ENCODE measurements around the gene NUP188.

The NUP188 gene

DNA sequence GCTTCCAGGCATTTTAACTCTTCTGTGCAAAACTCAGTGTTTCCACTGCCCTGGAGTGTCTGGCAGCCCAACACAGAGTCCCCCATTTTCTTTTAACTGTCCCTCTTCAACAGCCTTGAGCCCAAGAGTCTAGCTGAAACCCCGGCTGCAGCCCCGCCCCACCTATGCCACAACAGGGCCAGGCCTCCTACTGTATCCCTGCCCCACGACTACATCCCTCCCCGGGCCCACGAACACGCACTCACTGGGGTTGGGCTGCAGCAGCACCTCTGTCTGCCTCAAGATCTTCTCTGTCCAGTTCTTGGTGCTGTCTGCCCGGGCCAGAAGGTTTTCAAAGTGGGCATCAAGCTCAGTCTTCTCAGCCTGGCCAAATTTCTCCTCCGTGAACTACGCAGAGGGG lies 74.5 kb downstream of the NUP188 start:
- Histone ChIP-seq H3K36me3 (ENCODE audit: control insufficient read depth, insufficient read depth, low read length) (peaks cover 8% of the 10 kb centered on the region), H3K4me1 (ENCODE audit: control insufficient read depth, insufficient read depth, low read length) (peaks cover 23% of the 10 kb centered on the region; the same call in 1 of the 2 replicates), H3K9me3 (ENCODE audit: control insufficient read depth, insufficient read depth, low read depth, low read length) (no peaks in the 10 kb centered on the region), H3K27ac (ENCODE audit: low read depth, low read length) (0 out of 2 replicates have a peak overlapping the region, but pooled peaks have one; percentile 18), H3K9ac (ENCODE audit: low read length) (no peak overlapping the region), H3K4me3 (ENCODE audit: low read depth, low read length) (no peak overlapping the region), H3K27me3 (ENCODE audit: control insufficient read depth, insufficient read depth, low read length) (no peaks in the 10 kb centered on the region)

DNA sequence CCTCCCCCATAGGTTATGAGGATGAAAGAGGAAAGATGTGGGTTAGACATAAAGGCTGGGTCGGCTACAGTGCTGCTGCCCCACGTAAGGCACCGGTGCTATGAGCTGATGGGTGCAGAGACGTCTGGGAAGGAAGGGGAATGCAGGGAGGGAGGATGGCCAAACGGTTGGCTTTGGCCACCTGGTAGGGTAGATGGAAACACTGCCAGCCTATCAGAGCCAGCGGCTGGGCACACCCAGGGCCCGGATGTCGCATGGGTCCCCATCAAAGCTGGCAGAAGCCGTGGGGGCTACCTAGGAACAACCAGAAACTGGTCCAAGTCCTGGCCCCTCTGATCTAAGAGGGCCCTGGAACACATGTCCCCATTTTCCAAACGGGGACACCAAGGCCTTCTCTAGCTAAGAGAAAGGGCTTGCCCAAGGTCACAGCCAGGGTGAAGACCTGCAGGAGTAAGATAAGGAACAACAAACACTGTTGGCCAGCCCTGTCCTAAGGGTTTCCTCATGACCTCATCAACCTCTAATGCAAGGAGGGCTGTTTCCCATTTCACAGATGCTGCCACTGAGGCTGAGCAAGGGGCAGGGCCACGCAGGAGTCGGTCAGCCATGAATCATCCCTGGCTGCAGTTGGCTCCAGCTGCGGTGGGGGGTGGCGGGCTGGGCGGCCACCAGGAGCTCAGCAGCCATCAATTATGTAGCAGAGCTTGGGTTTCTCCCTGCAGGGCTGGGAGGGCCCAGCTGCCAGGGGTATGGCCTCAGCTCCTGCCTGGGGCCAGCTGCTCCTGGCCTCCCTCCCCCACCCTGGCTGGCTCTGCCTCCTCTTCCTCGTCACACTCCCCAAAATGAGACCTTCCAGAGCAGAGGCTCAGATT lies 75.8 kb downstream of the NUP188 start:
- Histone ChIP-seq H3K27ac (ENCODE audit: low read depth, low read length) (no peak overlapping the region), H3K36me3 (ENCODE audit: control insufficient read depth, insufficient read depth, low read length) (peaks cover 8% of the 10 kb centered on the region), H3K9ac (ENCODE audit: low read length) (no peak overlapping the region), H3K27me3 (ENCODE audit: control insufficient read depth, insufficient read depth, low read length) (no peaks in the 10 kb centered on the region), H3K4me1 (ENCODE audit: control insufficient read depth, insufficient read depth, low read length) (peaks cover 29% of the 10 kb centered on the region; the same call in 1 of the 2 replicates), H3K9me3 (ENCODE audit: control insufficient read depth, insufficient read depth, low read depth, low read length) (no peaks in the 10 kb centered on the region), H3K4me3 (ENCODE audit: low read depth, low read length) (no peak overlapping the region; the same call in 1 of the 2 replicates)

DNA sequence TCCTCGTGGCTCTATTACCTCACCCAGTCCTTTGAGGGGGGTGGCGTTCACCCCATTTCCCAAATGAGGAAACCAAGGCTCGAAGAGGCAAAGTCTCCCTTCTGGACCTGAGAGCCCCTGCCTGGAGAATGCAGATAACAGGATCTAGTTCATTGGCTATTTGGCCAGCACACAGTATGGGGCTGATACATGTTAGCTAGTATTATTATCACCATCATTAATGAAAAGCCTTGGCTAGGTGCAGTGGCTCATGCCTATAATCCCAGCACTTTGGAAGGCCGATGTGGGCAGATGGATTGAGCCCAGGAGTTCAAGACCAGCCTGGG lies 76.4 kb downstream of the NUP188 start:
- no peaks in the 10 kb centered on the region for H3K27me3 ChIP-seq (ENCODE audit: control insufficient read depth, insufficient read depth, low read length)
- H3K9me3 ChIP-seq (ENCODE audit: control insufficient read depth, insufficient read depth, low read depth, low read length) = no peaks in the 10 kb centered on the region
- no peak overlapping the region for H3K27ac ChIP-seq (ENCODE audit: low read depth, low read length)
- no peak overlapping the region; the same call in 1 of the 2 replicates for H3K4me3 ChIP-seq (ENCODE audit: low read depth, low read length)
- H3K4me1 ChIP-seq (ENCODE audit: control insufficient read depth, insufficient read depth, low read length) = peaks cover 29% of the 10 kb centered on the region; the same call in 1 of the 2 replicates
- H3K9ac ChIP-seq (ENCODE audit: low read length) = no peak overlapping the region
- H3K36me3 ChIP-seq (ENCODE audit: control insufficient read depth, insufficient read depth, low read length) = peaks cover 6% of the 10 kb centered on the region

DNA sequence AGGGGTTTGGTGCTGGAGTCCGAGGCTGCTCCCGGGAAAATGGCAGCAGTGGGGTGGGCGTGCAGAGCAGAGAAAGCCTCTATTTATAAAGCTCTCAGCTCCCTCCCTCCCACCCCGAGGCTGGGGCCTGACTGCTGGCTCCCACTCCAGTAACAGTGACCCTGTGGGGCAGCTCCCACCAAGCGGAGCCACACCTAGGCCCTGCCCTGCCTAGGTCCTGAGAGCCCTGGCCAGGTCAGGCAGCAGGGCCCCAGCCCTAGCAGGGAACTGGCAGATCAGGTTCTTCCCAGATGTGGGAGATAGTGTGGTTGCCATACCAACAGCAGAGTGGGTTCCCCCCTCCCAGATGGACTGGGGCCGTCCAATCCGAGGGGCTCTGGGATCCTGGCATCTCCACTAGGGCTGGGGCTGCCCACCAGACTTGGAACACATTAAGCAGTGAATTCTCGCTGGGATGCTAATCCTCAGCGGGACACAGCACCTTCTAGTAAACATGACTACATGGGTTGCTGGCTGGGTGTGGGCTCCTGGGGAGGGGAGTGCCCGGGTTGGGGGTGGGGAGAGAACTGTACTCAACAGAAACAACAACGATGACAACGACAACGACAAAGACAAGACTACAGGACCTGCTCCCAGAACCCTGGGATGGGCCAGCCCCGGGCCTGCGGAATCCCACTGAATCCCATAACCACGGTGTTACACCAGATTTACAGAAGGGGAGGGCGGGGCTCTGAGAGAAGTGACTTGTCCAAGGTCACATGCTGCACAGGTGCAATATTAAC lies 79.1 kb downstream of the NUP188 start:
- Histone ChIP-seq H3K4me1 (ENCODE audit: control insufficient read depth, insufficient read depth, low read length) (peaks cover 34% of the 10 kb centered on the region), H3K9ac (ENCODE audit: low read length) (peak overlapping the region; percentile 77), H3K36me3 (ENCODE audit: control insufficient read depth, insufficient read depth, low read length) (no peaks in the 10 kb centered on the region), H3K4me3 (ENCODE audit: low read depth, low read length) (peak overlapping the region; percentile 84), H3K27ac (ENCODE audit: low read depth, low read length) (no peak overlapping the region), H3K9me3 (ENCODE audit: control insufficient read depth, insufficient read depth, low read depth, low read length) (no peaks in the 10 kb centered on the region), H3K27me3 (ENCODE audit: control insufficient read depth, insufficient read depth, low read length) (no peaks in the 10 kb centered on the region)

DNA sequence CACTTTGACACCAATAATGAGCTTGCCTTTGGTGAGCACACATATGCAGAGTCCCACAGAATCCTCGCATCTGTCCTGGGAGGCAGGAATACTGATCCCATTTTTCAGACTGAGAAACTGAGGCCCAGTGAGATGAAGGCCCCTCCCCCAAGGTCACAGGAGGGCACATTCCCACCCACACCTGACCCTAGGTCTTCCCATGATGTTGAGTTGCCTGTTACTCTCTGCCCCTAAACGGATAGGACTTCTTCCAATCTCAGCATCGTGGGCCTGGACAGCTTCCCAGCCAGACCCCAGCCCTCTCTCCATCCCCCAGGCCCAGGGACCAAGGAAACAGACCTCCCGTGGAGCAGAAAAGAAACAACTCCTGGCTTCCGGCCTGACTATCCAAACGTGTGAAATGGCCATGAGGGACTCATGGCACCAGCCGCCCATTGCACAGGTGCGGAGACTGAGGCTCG lies 79.8 kb downstream of the NUP188 start:
- H3K4me1 ChIP-seq (ENCODE audit: control insufficient read depth, insufficient read depth, low read length) = peaks cover 34% of the 10 kb centered on the region
- H3K4me3 ChIP-seq (ENCODE audit: low read depth, low read length) = peak overlapping the region; percentile 84
- H3K27ac ChIP-seq (ENCODE audit: low read depth, low read length) = no peak overlapping the region; the same call in 1 of the 2 replicates
- no peaks in the 10 kb centered on the region for H3K9me3 ChIP-seq (ENCODE audit: control insufficient read depth, insufficient read depth, low read depth, low read length)
- H3K36me3 ChIP-seq (ENCODE audit: control insufficient read depth, insufficient read depth, low read length) = no peaks in the 10 kb centered on the region
- H3K27me3 ChIP-seq (ENCODE audit: control insufficient read depth, insufficient read depth, low read length) = no peaks in the 10 kb centered on the region
- H3K9ac ChIP-seq (ENCODE audit: low read length) = peak overlapping the region; percentile 77

DNA sequence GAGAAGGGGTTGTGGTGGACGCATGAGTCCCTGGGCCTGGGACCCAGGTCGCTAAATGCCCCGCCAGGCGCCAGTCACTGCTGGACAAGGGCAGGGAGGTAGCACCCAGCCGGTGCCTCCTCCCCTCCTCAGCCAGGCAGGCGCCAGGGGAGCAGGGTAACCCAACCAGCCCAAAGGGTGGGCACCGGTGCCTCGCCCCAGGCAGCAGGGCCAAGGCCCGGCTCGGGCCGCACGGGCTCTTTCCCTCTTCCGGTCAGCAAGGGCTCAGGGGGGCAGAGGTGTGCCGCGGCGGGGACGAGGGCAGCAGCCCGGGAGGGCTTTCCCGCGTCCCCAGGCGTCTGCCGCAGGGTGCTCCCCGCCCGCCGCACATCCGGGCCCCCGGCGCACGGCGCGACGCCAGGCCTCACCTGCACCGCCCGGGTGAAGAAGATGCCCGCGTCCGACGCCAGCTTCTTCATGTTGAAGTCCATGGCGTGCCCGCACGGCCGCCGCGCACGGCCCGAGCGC lies 80.2 kb downstream of the NUP188 start:
- Histone ChIP-seq H3K27ac (ENCODE audit: low read depth, low read length) (no peak overlapping the region; the same call in 1 of the 2 replicates), H3K27me3 (ENCODE audit: control insufficient read depth, insufficient read depth, low read length) (no peaks in the 10 kb centered on the region), H3K9ac (ENCODE audit: low read length) (peak overlapping the region; percentile 77), H3K4me1 (ENCODE audit: control insufficient read depth, insufficient read depth, low read length) (peaks cover 31% of the 10 kb centered on the region), H3K36me3 (ENCODE audit: control insufficient read depth, insufficient read depth, low read length) (no peaks in the 10 kb centered on the region), H3K9me3 (ENCODE audit: control insufficient read depth, insufficient read depth, low read depth, low read length) (no peaks in the 10 kb centered on the region), H3K4me3 (ENCODE audit: low read depth, low read length) (peak overlapping the region; percentile 84)

DNA sequence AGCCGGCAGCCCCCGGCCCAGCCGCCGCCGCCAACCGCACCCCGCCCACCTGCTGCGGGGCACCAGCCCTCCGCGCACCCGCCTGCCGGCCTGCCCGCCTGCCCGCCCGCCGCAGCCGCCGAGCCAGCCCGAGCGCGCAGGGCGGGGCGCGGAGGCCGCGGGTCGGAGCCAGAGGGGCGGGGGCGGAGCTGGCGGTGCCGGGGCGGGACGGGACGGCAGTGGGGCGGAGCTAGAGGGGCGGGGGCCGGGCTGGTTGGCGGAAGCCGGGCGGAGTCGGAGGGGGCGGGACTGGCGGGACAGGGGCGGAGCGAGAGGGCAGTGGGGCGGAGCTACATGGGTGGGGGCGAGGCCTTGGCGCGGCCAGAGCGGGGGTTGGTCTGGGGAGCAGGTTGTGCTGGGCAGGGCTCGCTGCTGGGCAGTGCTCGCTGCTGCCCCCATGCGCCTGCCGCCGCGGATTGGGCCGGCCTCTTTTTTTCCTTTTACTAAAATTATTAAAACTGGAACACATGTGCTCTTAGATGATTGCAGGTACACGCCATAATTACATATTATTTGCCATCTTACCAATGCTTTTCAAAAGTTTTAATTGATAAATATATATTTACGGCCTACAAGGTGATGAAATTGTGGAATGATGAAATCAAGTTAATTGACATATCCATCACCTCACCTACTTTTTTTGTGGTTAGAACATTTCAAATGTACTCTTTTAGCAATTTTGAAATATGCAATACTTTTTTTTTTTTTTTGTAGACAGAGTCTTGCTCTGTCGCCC lies 80.9 kb downstream of the NUP188 start, which contains the start of gene SH3GLB2:
Gene SH3GLB2, minus strand, starts transcription at position 140 of the 775 bp plus-strand sequence. CDS start 177 bp downstream, outside the sequence.
- H3K4me1 ChIP-seq (ENCODE audit: control insufficient read depth, insufficient read depth, low read length) = peaks cover 24% of the 10 kb centered on the region
- H3K4me3 ChIP-seq (ENCODE audit: low read depth, low read length) = peak within 1 kb of the TSS; percentile 84
- no peaks in the 10 kb centered on the region for H3K27me3 ChIP-seq (ENCODE audit: control insufficient read depth, insufficient read depth, low read length)
- H3K36me3 ChIP-seq (ENCODE audit: control insufficient read depth, insufficient read depth, low read length) = no peaks in the 10 kb centered on the region
- H3K27ac ChIP-seq (ENCODE audit: low read depth, low read length) = no peak within 1 kb of the TSS; the same call in 1 of the 2 replicates
- no peaks in the 10 kb centered on the region for H3K9me3 ChIP-seq (ENCODE audit: control insufficient read depth, insufficient read depth, low read depth, low read length)
- peak within 1 kb of the TSS; percentile 77 for H3K9ac ChIP-seq (ENCODE audit: low read length)

DNA sequence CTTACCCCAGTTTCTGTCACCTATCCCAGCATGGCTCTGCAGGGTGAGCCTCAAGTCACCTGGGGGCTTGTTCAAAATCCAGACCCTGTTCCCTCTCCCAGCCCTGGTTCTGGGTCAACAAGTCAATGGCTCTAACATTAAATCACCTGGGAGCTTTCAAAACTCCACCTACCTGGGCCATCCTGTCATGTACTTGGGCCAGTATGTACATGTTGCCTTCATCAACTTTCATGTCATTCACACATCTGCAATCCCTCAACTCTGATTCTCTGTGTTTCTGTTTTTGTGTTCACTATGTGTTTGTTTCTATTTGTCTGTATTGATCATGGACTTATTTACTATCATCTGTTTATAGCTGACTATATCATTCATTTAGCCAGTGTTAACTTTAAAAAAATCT lies 82.7 kb downstream of the NUP188 start:
- H3K4me3 ChIP-seq (ENCODE audit: low read depth, low read length) = no peak overlapping the region
- no peaks in the 10 kb centered on the region for H3K9me3 ChIP-seq (ENCODE audit: control insufficient read depth, insufficient read depth, low read depth, low read length)
- no peak overlapping the region for H3K27ac ChIP-seq (ENCODE audit: low read depth, low read length)
- H3K4me1 ChIP-seq (ENCODE audit: control insufficient read depth, insufficient read depth, low read length) = peaks cover 18% of the 10 kb centered on the region
- H3K9ac ChIP-seq (ENCODE audit: low read length) = no peak overlapping the region
- no peaks in the 10 kb centered on the region for H3K36me3 ChIP-seq (ENCODE audit: control insufficient read depth, insufficient read depth, low read length)
- no peaks in the 10 kb centered on the region for H3K27me3 ChIP-seq (ENCODE audit: control insufficient read depth, insufficient read depth, low read length)

DNA sequence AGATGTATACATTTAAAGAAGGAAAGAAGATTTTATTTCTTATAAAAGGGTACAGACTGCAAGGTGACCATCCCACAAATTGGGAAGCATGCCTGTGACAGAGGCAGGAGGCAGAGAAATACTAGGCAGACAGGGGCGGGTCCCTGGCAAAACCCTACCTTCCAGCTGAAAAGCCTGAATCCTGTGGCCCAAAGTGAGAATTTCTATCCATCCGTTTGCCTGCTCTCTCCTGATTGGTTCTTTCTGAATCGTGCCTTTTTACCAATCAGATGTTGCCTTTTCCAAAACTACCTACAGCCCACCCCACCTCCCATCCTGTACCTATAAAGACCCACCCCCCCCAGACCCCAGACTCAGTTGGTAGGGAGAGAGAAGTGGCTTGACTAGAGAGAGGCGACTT lies 84.0 kb downstream of the NUP188 start:
- Histone ChIP-seq H3K4me3 (ENCODE audit: low read depth, low read length) (no peak overlapping the region), H3K36me3 (ENCODE audit: control insufficient read depth, insufficient read depth, low read length) (no peaks in the 10 kb centered on the region), H3K9me3 (ENCODE audit: control insufficient read depth, insufficient read depth, low read depth, low read length) (no peaks in the 10 kb centered on the region), H3K9ac (ENCODE audit: low read length) (no peak overlapping the region), H3K27ac (ENCODE audit: low read depth, low read length) (no peak overlapping the region), H3K4me1 (ENCODE audit: control insufficient read depth, insufficient read depth, low read length) (peaks cover 15% of the 10 kb centered on the region), H3K27me3 (ENCODE audit: control insufficient read depth, insufficient read depth, low read length) (no peaks in the 10 kb centered on the region)

DNA sequence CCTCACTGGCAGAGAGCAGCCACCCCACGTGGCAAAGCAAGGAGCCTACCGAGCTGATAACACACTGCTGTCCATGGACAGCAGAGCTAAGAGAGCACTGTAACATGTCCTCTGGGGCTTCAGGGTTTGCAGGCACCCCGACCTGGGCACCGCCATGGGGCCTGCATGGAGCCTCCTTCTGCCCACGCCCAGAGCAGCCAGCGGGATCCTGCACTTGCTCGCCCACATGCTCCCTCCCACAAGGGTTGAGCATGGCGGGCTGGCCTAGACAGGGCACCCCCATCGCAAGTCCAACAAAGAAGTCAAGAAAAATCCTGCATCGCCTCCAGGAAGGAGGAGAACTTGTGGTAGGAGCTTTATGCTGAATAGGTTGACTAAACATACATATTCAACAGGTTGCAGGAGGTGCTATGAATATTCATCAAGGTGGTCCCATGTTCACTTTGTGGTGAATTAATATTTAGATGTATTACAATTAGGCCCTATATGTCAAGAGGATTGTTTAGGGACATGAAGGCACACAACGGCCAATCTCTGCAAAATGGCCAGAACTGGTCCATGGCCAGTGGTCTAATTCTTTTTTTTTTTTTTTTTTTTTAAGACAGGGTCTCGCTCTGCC lies 85.2 kb downstream of the NUP188 start:
- Histone ChIP-seq H3K9me3 (ENCODE audit: control insufficient read depth, insufficient read depth, low read depth, low read length) (no peaks in the 10 kb centered on the region), H3K4me3 (ENCODE audit: low read depth, low read length) (no peak overlapping the region), H3K36me3 (ENCODE audit: control insufficient read depth, insufficient read depth, low read length) (no peaks in the 10 kb centered on the region), H3K4me1 (ENCODE audit: control insufficient read depth, insufficient read depth, low read length) (peaks cover 16% of the 10 kb centered on the region), H3K27me3 (ENCODE audit: control insufficient read depth, insufficient read depth, low read length) (no peaks in the 10 kb centered on the region), H3K9ac (ENCODE audit: low read length) (no peak overlapping the region), H3K27ac (ENCODE audit: low read depth, low read length) (no peak overlapping the region)

All from HUES6 (cell line).